NCI-H1436 (cell line): Measurements from ENCODE around the gene CDR2.
"Not testable (repeated sequence)": the region's sequence is repeated elsewhere in the genome, so short reads cannot be mapped to it uniquely, and the experiment has no call there.

Source experiments
- DNase-seq: peaks from one replicate; lab custom pipeline; 2025; lab: John Stamatoyannopoulos, UW

CDR2 gene

GRCh38 chr16:22307838-22308237 is 66.6 kb downstream of the CDR2 start:
- DNase-seq, result no peak

GRCh38 chr16:22306788-22307187 is 67.6 kb downstream of the CDR2 start:
- DNase-seq, result no peak

GRCh38 chr16:22304411-22304810 is 70.0 kb downstream of the CDR2 start:
- no peak for DNase-seq

- DNase-seq, result no peak
Observed at GRCh38 chr16:22302776-22303363, 71.5 kb downstream of the CDR2 start.

- DNase-seq, result not testable (repeated sequence)
Observed at GRCh38 chr16:22301423-22301822, 73.0 kb downstream of the CDR2 start.

GRCh38 chr16:22300427-22301071 is 73.9 kb downstream of the CDR2 start:
- DNase-seq, result no peak

- DNase-seq, result no peak
Observed at GRCh38 chr16:22299036-22299435, 75.4 kb downstream of the CDR2 start.

GRCh38 chr16:22297871-22298733 is 76.3 kb downstream of the CDR2 start:
- DNase-seq, result peak; percentile 87

GRCh38 chr16:22297114-22297870 is 77.1 kb downstream of the CDR2 start, which contains the start of gene POLR3E:
Gene POLR3E (plus strand): TSS chr16:22297409. CDS start chr16:22302969, 5,560 bp downstream.
- peak; percentile 95 for DNase-seq

GRCh38 chr16:22296225-22297113 is 78.0 kb downstream of the CDR2 start:
- DNase-seq, result no peak
